GM23248 (cell line): ENCODE results near the gene SUMO1.
"Not testable (repeated sequence)": the region's sequence is repeated elsewhere in the genome, so short reads cannot be mapped to it uniquely, and the experiment has no call there.

Experiments used
- EZH2 ChIP-seq: fragments of 200-600 bp; sonication (generic); IDR thresholded peaks from 2 replicates; pipeline ENCODE4 v1.6.1; 2018; ENCODE audit warnings: antibody characterized with exemption, mild to moderate bottlenecking; ENCODE audit not compliant: insufficient read depth, poor library complexity, severe bottlenecking
- EZH2phosphoT487 ChIP-seq: fragments of 200-600 bp; sonication (generic); IDR thresholded peaks from 2 replicates; pipeline ENCODE4 v1.6.1; 2018; ENCODE audit warnings: antibody characterized with exemption, moderate library complexity, mild to moderate bottlenecking, low read depth; ENCODE audit not compliant: insufficient read depth

- not testable (repeated sequence) for TF ChIP-seq EZH2phosphoT487, EZH2
These were observed 37.8 kb upstream of the SUMO1 start for GRCh38 chr2:202276078-202276720.
